Measurements from ENCODE around the gene BCL2.

The BCL2 gene

DNA sequence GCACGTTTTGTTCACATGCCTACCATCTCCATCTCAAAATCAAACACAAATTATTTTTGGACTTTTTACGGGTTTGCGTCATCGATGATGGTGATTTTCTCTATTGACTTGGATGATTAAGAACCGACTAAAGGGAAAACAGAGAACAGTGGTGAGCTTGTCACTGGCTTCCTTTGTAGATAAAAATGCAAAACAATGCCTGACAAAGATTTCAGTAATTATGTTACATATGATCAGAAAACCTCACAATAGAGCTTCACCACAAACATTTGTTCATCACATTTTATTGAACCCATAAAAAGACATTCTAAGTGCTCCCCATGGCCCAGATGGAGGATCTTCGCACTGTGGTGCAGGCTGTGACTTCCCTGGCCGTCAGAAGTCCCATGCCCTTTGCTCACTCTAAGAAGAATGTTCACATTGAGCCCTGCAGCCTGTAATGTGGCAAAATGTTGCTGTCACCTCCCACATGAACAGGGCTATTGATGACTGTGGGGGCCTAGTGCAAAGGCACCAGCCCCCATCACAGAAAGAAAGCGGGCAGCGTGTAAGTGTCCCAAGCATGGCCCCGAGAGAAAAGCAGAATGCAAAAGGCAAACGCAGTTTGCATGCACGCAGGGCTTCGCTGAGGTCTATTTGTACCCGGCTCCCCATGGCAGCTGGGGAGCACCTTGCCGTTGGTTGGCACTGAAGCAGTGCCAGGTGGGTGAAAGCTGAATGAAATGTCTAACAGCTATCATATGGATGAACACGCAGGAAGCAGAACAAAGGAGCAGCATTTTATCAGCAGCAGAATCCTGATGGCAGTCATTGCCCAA, 60.6 kb downstream of the BCL2 start:
- TF ChIP-seq, protein P1, sequence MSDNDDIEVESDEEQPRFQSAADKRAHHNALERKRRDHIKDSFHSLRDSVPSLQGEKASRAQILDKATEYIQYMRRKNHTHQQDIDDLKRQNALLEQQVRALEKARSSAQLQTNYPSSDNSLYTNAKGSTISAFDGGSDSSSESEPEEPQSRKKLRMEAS (IDR thresholded peaks at IDR 0.05) = no peak
- TF ChIP-seq, protein P2, sequence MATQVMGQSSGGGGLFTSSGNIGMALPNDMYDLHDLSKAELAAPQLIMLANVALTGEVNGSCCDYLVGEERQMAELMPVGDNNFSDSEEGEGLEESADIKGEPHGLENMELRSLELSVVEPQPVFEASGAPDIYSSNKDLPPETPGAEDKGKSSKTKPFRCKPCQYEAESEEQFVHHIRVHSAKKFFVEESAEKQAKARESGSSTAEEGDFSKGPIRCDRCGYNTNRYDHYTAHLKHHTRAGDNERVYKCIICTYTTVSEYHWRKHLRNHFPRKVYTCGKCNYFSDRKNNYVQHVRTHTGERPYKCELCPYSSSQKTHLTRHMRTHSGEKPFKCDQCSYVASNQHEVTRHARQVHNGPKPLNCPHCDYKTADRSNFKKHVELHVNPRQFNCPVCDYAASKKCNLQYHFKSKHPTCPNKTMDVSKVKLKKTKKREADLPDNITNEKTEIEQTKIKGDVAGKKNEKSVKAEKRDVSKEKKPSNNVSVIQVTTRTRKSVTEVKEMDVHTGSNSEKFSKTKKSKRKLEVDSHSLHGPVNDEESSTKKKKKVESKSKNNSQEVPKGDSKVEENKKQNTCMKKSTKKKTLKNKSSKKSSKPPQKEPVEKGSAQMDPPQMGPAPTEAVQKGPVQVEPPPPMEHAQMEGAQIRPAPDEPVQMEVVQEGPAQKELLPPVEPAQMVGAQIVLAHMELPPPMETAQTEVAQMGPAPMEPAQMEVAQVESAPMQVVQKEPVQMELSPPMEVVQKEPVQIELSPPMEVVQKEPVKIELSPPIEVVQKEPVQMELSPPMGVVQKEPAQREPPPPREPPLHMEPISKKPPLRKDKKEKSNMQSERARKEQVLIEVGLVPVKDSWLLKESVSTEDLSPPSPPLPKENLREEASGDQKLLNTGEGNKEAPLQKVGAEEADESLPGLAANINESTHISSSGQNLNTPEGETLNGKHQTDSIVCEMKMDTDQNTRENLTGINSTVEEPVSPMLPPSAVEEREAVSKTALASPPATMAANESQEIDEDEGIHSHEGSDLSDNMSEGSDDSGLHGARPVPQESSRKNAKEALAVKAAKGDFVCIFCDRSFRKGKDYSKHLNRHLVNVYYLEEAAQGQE (IDR thresholded peaks at IDR 0.05; ENCODE audit: low read depth) = no peak

DNA sequence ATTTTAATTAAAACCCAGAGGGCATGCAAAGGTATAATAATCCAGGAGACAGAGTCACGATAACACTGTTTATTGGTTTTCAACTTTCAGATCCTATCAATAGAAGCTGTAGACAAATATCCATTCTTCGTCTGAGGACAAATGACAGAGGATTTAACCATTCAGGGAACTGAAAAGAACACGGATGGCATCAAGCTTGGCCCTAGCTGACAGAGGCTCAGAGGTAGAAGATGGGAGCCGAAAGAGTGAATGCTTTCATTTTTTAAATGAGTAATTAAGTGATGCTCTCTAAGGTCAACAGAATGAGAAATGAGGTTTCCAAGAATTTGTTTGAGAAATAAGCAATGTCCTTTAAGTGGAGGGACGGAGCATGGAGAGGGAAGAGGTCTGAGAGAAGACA, 62.1 kb downstream of the BCL2 start:
- TF ChIP-seq CREB1 (IDR thresholded peaks at IDR 0.05; ENCODE audit: low read depth) = no peak

DNA sequence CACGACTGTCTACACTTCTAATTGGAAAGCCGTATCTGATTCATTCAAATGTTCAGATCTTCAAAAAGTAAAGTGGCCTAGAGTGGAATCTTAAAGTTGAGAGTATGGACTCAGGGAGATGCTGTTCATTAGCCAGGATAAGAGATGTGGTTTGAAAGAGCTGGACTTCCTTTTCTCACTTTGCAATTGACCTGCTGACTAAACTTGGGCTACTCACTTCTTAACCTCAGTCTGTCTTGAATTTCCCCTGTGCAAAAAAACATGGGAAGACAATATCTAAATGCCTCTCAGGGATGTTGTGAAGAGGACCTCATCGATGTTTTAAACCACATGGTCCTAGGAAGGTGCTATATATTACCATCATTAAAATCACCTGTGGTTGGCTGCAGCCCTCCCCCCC, 64.1 kb downstream of the BCL2 start:
- TF ChIP-seq TAF1 (IDR thresholded peaks at IDR 0.05; ENCODE audit: low read depth) (no peak), ZBTB7A (IDR thresholded peaks at IDR 0.05; ENCODE audit: low read depth) (no peak), EP300 (IDR thresholded peaks at IDR 0.05; ENCODE audit: borderline replicate concordance) (no peak), CEBPB (IDR thresholded peaks at IDR 0.05) (no peak), CREB1 (IDR thresholded peaks at IDR 0.05; ENCODE audit: low read depth) (no peak), YY1 (IDR thresholded peaks at IDR 0.05; ENCODE audit: low read depth) (no peak), RAD21 (IDR thresholded peaks at IDR 0.05; ENCODE audit: low read depth) (no peak), TEAD4 (IDR thresholded peaks at IDR 0.05) (no peak), TCF12 (IDR thresholded peaks at IDR 0.05; ENCODE audit: low read depth) (no peak), EGR1 (IDR thresholded peaks at IDR 0.05) (no peak), NFIC (IDR thresholded peaks at IDR 0.05) (no peak), FOXM1 (IDR thresholded peaks at IDR 0.05; ENCODE audit: borderline replicate concordance, low read depth) (no peak)
- TF ChIP-seq, protein P1 (IDR thresholded peaks at IDR 0.05) = no peak
- TF ChIP-seq, protein P2 (IDR thresholded peaks at IDR 0.05; ENCODE audit: low read depth) = no peak
- TF ChIP-seq, protein P3, sequence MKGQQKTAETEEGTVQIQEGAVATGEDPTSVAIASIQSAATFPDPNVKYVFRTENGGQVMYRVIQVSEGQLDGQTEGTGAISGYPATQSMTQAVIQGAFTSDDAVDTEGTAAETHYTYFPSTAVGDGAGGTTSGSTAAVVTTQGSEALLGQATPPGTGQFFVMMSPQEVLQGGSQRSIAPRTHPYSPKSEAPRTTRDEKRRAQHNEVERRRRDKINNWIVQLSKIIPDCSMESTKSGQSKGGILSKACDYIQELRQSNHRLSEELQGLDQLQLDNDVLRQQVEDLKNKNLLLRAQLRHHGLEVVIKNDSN (IDR thresholded peaks at IDR 0.05) = no peak

DNA sequence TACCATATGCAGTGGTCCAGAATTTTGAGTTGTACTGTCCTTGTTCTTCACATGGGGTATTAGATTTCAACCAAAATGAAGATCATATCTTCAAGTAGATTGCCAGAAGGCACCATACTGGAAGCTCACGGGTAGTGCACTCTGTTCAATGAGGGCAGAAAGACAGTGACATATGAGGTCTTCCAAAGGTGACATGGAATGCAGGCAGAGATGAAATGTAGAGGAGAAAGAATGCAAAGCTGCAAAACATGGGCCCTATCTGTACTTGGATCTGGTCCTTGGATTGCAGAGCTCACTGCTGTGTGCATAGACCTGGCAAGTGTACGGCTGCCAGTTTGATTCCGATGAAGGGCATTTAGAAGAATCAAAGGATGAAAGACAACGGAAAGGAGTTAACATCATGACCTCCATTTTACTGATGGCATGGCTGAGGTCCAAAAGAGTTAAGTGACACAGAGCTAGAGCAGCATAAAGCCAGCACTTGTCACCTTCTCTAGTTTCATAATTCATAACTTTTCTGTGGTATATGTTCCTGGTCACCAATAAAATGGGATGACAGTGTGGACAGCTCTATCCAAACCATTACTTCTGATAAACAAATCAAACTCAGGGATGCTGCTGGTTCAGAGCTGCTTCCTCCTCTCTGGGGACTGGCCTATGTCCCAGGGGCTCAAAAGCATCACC, 64.7 kb downstream of the BCL2 start:
- TF ChIP-seq, protein P3 (IDR thresholded peaks at IDR 0.05) = no peak
- TF ChIP-seq, protein P2 (IDR thresholded peaks at IDR 0.05; ENCODE audit: low read depth) = no peak
- TF ChIP-seq NFIC (IDR thresholded peaks at IDR 0.05) (no peak), RAD21 (IDR thresholded peaks at IDR 0.05; ENCODE audit: low read depth) (no peak), CEBPB (IDR thresholded peaks at IDR 0.05) (no peak), CREB1 (IDR thresholded peaks at IDR 0.05; ENCODE audit: low read depth) (no peak), ZBTB7A (IDR thresholded peaks at IDR 0.05; ENCODE audit: low read depth) (no peak)

All from Ishikawa (cell line).